Measurements from ENCODE around the gene HPX. TPM values are rescaled to one million over a fixed set of nuclear protein-coding genes. Genes with fewer than 3 reads are reported as not detected.

The HPX gene
- total RNA-seq, 1 experiment from 2014 or later: 1.0 TPM

- Histone ChIP-seq H3K27ac (ENCODE audit: low read length) (no peak overlapping the region), H3K4me3 (ENCODE audit: low read depth in 2 of 2, low read length in 2 of 2) (no peak overlapping the region), H3K9me3 (ENCODE audit: control insufficient read depth, insufficient read depth, low read depth, low read length) (no peaks in the 10 kb centered on the region), H3K27me3 (ENCODE audit: control insufficient read depth, insufficient read depth, low read length) (no peaks in the 10 kb centered on the region; the same call in 1 of the 2 replicates), H3K4me1 (ENCODE audit: control insufficient read depth, insufficient read depth, low read length) (no peaks in the 10 kb centered on the region), H3K36me3 (ENCODE audit: control insufficient read depth, insufficient read depth, low read length) (no peaks in the 10 kb centered on the region)
- no peak for TF ChIP-seq SIN3A (IDR thresholded peaks at IDR 0.05; ENCODE audit: borderline replicate concordance, insufficient read depth, low read depth, low read length)
- TF ChIP-seq REST (IDR thresholded peaks at IDR 0.05; ENCODE audit: insufficient read depth in 1 of 2, low read depth in 2 of 2, low read length in 1 of 2): no peak
- TF ChIP-seq CTCF (IDR thresholded peaks at IDR 0.05): no peak
- no peak for TF ChIP-seq TCF7L2 (IDR thresholded peaks at IDR 0.05; ENCODE audit: low read depth, low read length)
- TF ChIP-seq POLR2AphosphoS5 (IDR thresholded peaks at IDR 0.05; ENCODE audit: low read depth, low read length): no peak
- ChIA-PET POLR2A (no interaction called here), CTCF (interaction anchor here (1.3 kb wide), 1 partner anchor 23 kb away, joined by 5 read pairs; no protein-coding TSS in a partner anchor)
- in situ Hi-C loops (cut with HindIII; ENCODE audit: low pct_unique_long_range_greater_than_20kb, low sequenced_read_pairs) (no loop called here), intact Hi-C loops (cut with micrococcal nuclease; ENCODE audit: unreplicated experiment) (no loop called here)
- DNase-seq (ENCODE audit: low read depth, low spot score) (no peak), ATAC-seq (no peak)
- no TSS peak for BruUV-seq (replicated peaks)
Observed at GRCh38 chr11:6402061-6402470, 38.7 kb downstream of the HPX start.

GRCh38 chr11:6401464-6401863, 39.3 kb downstream of the HPX start:
- BruUV-seq (replicated peaks): no TSS peak
- Histone ChIP-seq H3K27me3 (ENCODE audit: control insufficient read depth, insufficient read depth, low read length) (no peaks in the 10 kb centered on the region; the same call in 1 of the 2 replicates), H3K36me3 (ENCODE audit: control insufficient read depth, insufficient read depth, low read length) (no peaks in the 10 kb centered on the region), H3K9me3 (ENCODE audit: control insufficient read depth, insufficient read depth, low read depth, low read length) (no peaks in the 10 kb centered on the region), H3K4me1 (ENCODE audit: control insufficient read depth, insufficient read depth, low read length) (no peaks in the 10 kb centered on the region), H3K4me3 (ENCODE audit: low read depth in 2 of 2, low read length in 2 of 2) (no peak overlapping the region), H3K27ac (ENCODE audit: low read length) (no peak overlapping the region)
- DNase-seq (ENCODE audit: low read depth, low spot score) (no peak), ATAC-seq (no peak)
- POLR2A ChIA-PET: no interaction called here
- intact Hi-C loops (cut with micrococcal nuclease; ENCODE audit: unreplicated experiment) (no loop called here), in situ Hi-C loops (cut with HindIII; ENCODE audit: low pct_unique_long_range_greater_than_20kb, low sequenced_read_pairs) (no loop called here)
- TF ChIP-seq TCF7L2 (IDR thresholded peaks at IDR 0.05; ENCODE audit: low read depth, low read length): no peak
- no peak for TF ChIP-seq SIN3A (IDR thresholded peaks at IDR 0.05; ENCODE audit: borderline replicate concordance, insufficient read depth, low read depth, low read length)
- CTCF ChIA-PET: interaction anchor here (1.3 kb wide), 1 partner anchor 22 kb away, joined by 5 read pairs; no protein-coding TSS in a partner anchor

All from Panc1 (cell line).